Testis (tissue), 3 donors: ENCODE data around the gene NUP98. TPM values are rescaled to one million over a fixed set of nuclear protein-coding genes. Genes with fewer than 3 reads are reported as not detected.
"Not testable (repeated sequence)": the region's sequence is repeated elsewhere in the genome, so short reads cannot be mapped to it uniquely, and the experiment has no call there.

ENCODE experiments used
- DNase-seq: peaks from one replicate; pipeline ENCODE4 v3.0.0-alpha.2; 2019
- H3K27ac ChIP-seq, 2 donors: fragments of 200-600 bp; sonication (generic); one replicate each; pipeline ENCODE4 v1.5.1; 2019
- H3K27me3 ChIP-seq: fragments of 200-600 bp; sonication (generic); one replicate; pipeline ENCODE4 v1.5.1; 2019
- H3K36me3 ChIP-seq: fragments of 200-600 bp; sonication (generic); one replicate; pipeline ENCODE4 v1.5.1; 2017; ENCODE audit warnings: low read depth; ENCODE audit errors: missing control alignments
- H3K4me1 ChIP-seq: fragments of 200-600 bp; sonication (generic); one replicate; pipeline ENCODE4 v1.5.1; 2019
- H3K4me3 ChIP-seq, 2 donors: fragments of 200-600 bp; sonication (generic); one replicate each; pipeline ENCODE4 v1.5.1; 2017 to 2019
- H3K9me3 ChIP-seq: fragments of 200-600 bp; sonication (generic); one replicate; pipeline ENCODE4 v1.5.1; 2017
- CTCF ChIP-seq, 3 experiments: fragments of 450-650 bp in 2 of 3; fragments of 200-600 bp in 1 of 3; sonication (generic) in 1 of 3; IDR thresholded peaks; one replicate each; pipeline ENCODE4 v1.5.1; 2016 to 2019; ENCODE audit warnings: antibody characterized with exemption in 3 of 3, mild to moderate bottlenecking in 2 of 3, moderate library complexity in 1 of 3
- POLR2A ChIP-seq: fragments of 450-650 bp; IDR thresholded peaks from one replicate; pipeline ENCODE4 v1.6.1; 2017; ENCODE audit warnings: antibody characterized with exemption, mild to moderate bottlenecking, moderate library complexity
- WGBS, 2 donors: methylation state at CpG; one replicate each; pipeline ENCODE4 v1.1.5; 2018; 5-methylcytosine and 5-hydroxymethylcytosine counted together
- intact Hi-C: fragments of 100-400 bp; cut with DNase I; formaldehyde crosslinking; loops from one replicate; pipeline ENCODE4 v1.15.1; 2023; ENCODE audit warnings: low total_unique reads
- polyA plus RNA-seq: library from polyadenylated mRNA; stranded (reverse); fragments of 350-450 nt; fragmentation: Illumina TruSeq; extraction: RNeasy Lipid Tissue Mini Kit (QIAGEN cat#74804); gene quantifications from one replicate; pipeline ENCODE4 v1.2.3, GENCODE V29; 2014; ENCODE audit warnings: low read depth, low replicate concordance; ENCODE audit not compliant: insufficient read depth
- total RNA-seq, 2 donors: library from RNA; depleted of rRNA; stranded (reverse); fragments of >200 nt; gene quantifications; one replicate each; pipeline ENCODE4 v1.2.3, GENCODE V29; 2016

The NUP98 gene
- total and polyA plus RNA-seq, 3 donors from 2014 or later: 211 to 354 (median 280) TPM

GRCh38 chr11:3645552-3645951, 151.8 kb downstream of the NUP98 start:
- Histone ChIP-seq H3K9me3 (no peaks in the 10 kb centered on the region), H3K27me3 (no peaks in the 10 kb centered on the region), H3K4me1 (no peaks in the 10 kb centered on the region), H3K27ac (no peak overlapping the region), H3K4me3 (no peak overlapping the region), H3K36me3 (no peaks in the 10 kb centered on the region)
- 83 to 84% methylated on average over 6 to 7 of the region's 7 CpGs for WGBS, 2 donors
- no peak for DNase-seq
- intact Hi-C loops: no loop called here
- no peak for TF ChIP-seq CTCF (IDR thresholded peaks at IDR 0.05)
- TF ChIP-seq POLR2A: no peak

GRCh38 chr11:3644817-3645235, 152.5 kb downstream of the NUP98 start, which contains the start of gene ART1:
ART1 (plus strand) TSS chr11:3645128; CDS start chr11:3659214, 14,086 bp downstream.
- Histone ChIP-seq H3K4me3 (no peak within 1 kb of the TSS), H3K9me3 (no peaks in the 10 kb centered on the region), H3K27me3 (no peaks in the 10 kb centered on the region), H3K27ac (no peak within 1 kb of the TSS), H3K36me3 (no peaks in the 10 kb centered on the region), H3K4me1 (no peaks in the 10 kb centered on the region)
- WGBS, 2 donors: 73 to 82% methylated on average over 4 of the region's 4 CpGs
- TF ChIP-seq CTCF (IDR thresholded peaks at IDR 0.05): no peak
- TF ChIP-seq POLR2A: no peak
- intact Hi-C loops: no loop called here
- no peak for DNase-seq

- H3K4me1 ChIP-seq, intact Hi-C loops, DNase-seq, H3K36me3 ChIP-seq, H3K9me3 ChIP-seq, H3K27me3 ChIP-seq: not testable (repeated sequence)
- WGBS, 2 donors: 25 to 31% methylated on average over 11 of the region's 11 CpGs
- Histone ChIP-seq H3K4me3 (peak overlapping the region in 1 of 2 donors; percentile 53), H3K27ac (peak overlapping the region in 1 of 2 donors; percentile 69)
Observed at GRCh38 chr11:3643102-3643546, 154.2 kb downstream of the NUP98 start.

DNA sequence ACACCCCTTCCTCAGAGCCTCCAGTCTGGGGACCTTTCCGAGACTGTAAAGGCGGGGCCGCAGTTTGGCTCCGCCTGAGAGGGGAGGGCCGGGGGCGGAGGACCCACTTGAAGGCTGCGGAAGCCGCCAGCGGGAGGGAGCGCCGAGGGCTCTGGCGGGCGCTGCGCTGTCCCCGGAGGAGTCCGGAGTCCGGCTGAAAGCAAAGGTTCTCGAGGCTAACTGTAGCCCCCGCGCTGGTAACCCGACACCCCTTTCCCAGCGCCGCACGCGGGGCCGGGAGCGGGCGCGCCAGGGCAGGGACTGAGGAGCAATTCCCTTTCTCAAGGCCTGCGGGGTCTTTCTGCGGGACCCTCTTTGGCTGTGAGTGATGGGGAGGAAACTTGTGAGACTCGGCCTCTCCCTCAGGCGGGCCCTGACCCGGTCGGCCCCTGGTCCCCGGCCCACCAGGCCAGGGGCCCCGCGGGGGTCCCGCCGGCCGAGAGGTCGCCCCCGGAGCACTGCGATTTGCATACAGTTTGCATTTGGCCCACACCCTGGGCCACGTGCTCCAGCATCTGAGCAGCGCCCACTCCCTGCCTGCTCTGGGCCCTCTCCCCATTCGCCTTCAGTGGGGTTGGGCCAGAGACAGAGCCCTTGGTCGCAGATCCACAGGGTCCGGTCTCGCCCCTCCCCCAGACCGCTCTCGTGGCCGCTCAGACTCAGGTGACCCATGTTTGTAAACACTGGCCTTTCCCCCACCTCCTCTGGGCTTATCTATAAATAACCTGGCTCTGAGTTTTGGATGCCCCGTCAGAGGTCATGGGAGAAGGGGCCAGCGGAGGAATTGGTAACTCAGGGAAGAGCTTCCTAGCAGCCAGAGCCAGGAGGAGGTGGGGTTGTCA, 155.0 kb downstream of the NUP98 start:
- Histone ChIP-seq H3K4me1 (no peaks in the 10 kb centered on the region), H3K4me3 (peak overlapping the region; percentile 53 to 73), H3K9me3 (no peaks in the 10 kb centered on the region), H3K27me3 (no peaks in the 10 kb centered on the region), H3K27ac (peak overlapping the region; percentile 28 to 69), H3K36me3 (no peaks in the 10 kb centered on the region)
- peak; percentile 80 for DNase-seq
- no peak for TF ChIP-seq POLR2A
- no peak for TF ChIP-seq CTCF (IDR thresholded peaks at IDR 0.05)
- intact Hi-C loops: no loop called here
- WGBS, 2 donors: 2 to 3% methylated on average over 9 to 55 of the region's 55 CpGs

GRCh38 chr11:3641701-3642070, 155.7 kb downstream of the NUP98 start, which contains the start of gene ART5:
ART5 (minus strand) TSS chr11:3641992; CDS start chr11:3641862, 130 bp downstream.
- Histone ChIP-seq H3K27ac (peak within 1 kb of the TSS; percentile 28 to 69), H3K36me3 (no peaks in the 10 kb centered on the region), H3K27me3 (no peaks in the 10 kb centered on the region), H3K4me3 (peak within 1 kb of the TSS; percentile 53 to 73), H3K9me3 (no peaks in the 10 kb centered on the region), H3K4me1 (no peaks in the 10 kb centered on the region)
- TF ChIP-seq POLR2A (no peak), CTCF (IDR thresholded peaks at IDR 0.05) (no peak)
- DNase-seq: no peak
- whole genome bisulfite sequencing, 2 donors: 10 to 21% methylated on average over 15 to 17 of the region's 21 CpGs
- intact Hi-C loops: no loop called here
